Prostate gland (tissue), 2 donors: ENCODE results near the gene ELOVL7. TPM values are rescaled to one million over a fixed set of nuclear protein-coding genes. Genes with fewer than 3 reads are reported as not detected.
"Not testable (repeated sequence)": the region's sequence is repeated elsewhere in the genome, so short reads cannot be mapped to it uniquely, and the experiment has no call there.

ENCODE experiments used
- DNase-seq: peaks from one replicate; pipeline ENCODE4 v3.0.0-alpha.2; 2019; ENCODE audit warnings: low spot score
- H3K27ac ChIP-seq, 2 donors: fragments of 200-600 bp; sonication (generic); 2 replicates each; pipeline ENCODE4 v1.5.1; 2017 to 2019
- H3K27me3 ChIP-seq: fragments of 200-600 bp; sonication (generic); replicated peaks from 2 replicates; pipeline ENCODE4 v1.5.1; 2019; ENCODE audit not compliant: insufficient read depth
- H3K36me3 ChIP-seq, 2 donors: fragments of 200-600 bp; sonication (generic); 1 replicate in 1 of 2; 2 replicates in 1 of 2; pipeline versions ENCODE4 v1.5.1 to v1.8.1; 2017 to 2019
- H3K4me1 ChIP-seq: fragments of 200-600 bp; sonication (generic); replicated peaks from 2 replicates; pipeline ENCODE4 v1.5.1; 2019
- H3K4me3 ChIP-seq, 2 donors: fragments of 200-600 bp; sonication (generic); 2 replicates each; pipeline ENCODE4 v1.5.1; 2017 to 2019
- H3K9me3 ChIP-seq: fragments of 200-600 bp; sonication (generic); 2 replicates; pipeline ENCODE4 v1.5.1; 2017
- CTCF ChIP-seq, 4 experiments: fragments of 200-600 bp in 2 of 4; fragments of 450-650 bp in 2 of 4; sonication (generic) in 2 of 4; IDR thresholded peaks; 1 replicate in 3 of 4; 2 replicates in 1 of 4; pipeline ENCODE4 v1.5.1; 2016 to 2019; ENCODE audit warnings: antibody characterized with exemption in 4 of 4, mild to moderate bottlenecking in 2 of 4, moderate library complexity in 2 of 4
- POLR2A ChIP-seq: fragments of 450-650 bp; IDR thresholded peaks from one replicate; pipeline ENCODE4 v1.6.1; 2016; ENCODE audit warnings: antibody characterized with exemption, mild to moderate bottlenecking
- POLR2AphosphoS5 ChIP-seq: sonication (generic); formaldehyde crosslinking; IDR thresholded peaks from one replicate; pipeline ENCODE4 v1.6.1; 2017; ENCODE audit warnings: antibody characterized with exemption
- WGBS: methylation state at CpG from one replicate; pipeline ENCODE4 v1.1.5; 2018; 5-methylcytosine and 5-hydroxymethylcytosine counted together
- intact Hi-C: fragments of 100-400 bp; cut with DNase I; formaldehyde crosslinking; loops from one replicate; pipeline ENCODE4 v1.14.2; 2022
- total RNA-seq, 2 donors: library from RNA; depleted of rRNA; stranded (reverse); fragments of >200 nt; gene quantifications; one replicate each; pipeline ENCODE4 v1.1.0, GENCODE V29; 2016

Gene ELOVL7
- total RNA-seq, 2 donors from 2014 or later, result 15.7 to 23.8 TPM

GRCh38 chr5:60738933-60739332 is 105.1 kb downstream of the ELOVL7 start:
- intact Hi-C loops, result no loop called here
- no peak for DNase-seq
- H3K27me3 ChIP-seq, result no peaks in the 10 kb centered on the region
- no peaks in the 10 kb centered on the region for H3K9me3 ChIP-seq
- H3K36me3 ChIP-seq, result no peaks in the 10 kb centered on the region
- H3K27ac ChIP-seq, result no peak overlapping the region
- H3K4me3 ChIP-seq, result no peak overlapping the region
- 71% methylated on average over 3 of the region's 3 CpGs for WGBS
- no peaks in the 10 kb centered on the region for H3K4me1 ChIP-seq
- TF ChIP-seq POLR2AphosphoS5 (no peak), CTCF (IDR thresholded peaks at IDR 0.05) (no peak), POLR2A (no peak)

GRCh38 chr5:60738461-60738860 is 105.6 kb downstream of the ELOVL7 start:
- H3K27me3 ChIP-seq, result no peaks in the 10 kb centered on the region
- TF ChIP-seq POLR2A (no peak), CTCF (IDR thresholded peaks at IDR 0.05) (no peak), POLR2AphosphoS5 (no peak)
- no peaks in the 10 kb centered on the region for H3K4me1 ChIP-seq
- H3K9me3 ChIP-seq, result no peaks in the 10 kb centered on the region
- no peaks in the 10 kb centered on the region for H3K36me3 ChIP-seq
- no peak overlapping the region for H3K27ac ChIP-seq
- 90% methylated on average over 4 of the region's 4 CpGs for WGBS
- no peak for DNase-seq
- no peak overlapping the region for H3K4me3 ChIP-seq
- intact Hi-C loops, result no loop called here

- H3K27me3 ChIP-seq, H3K36me3 ChIP-seq, H3K4me1 ChIP-seq, H3K4me3 ChIP-seq, H3K9me3 ChIP-seq, H3K27ac ChIP-seq, DNase-seq, intact Hi-C loops: not testable (repeated sequence)
Measured at GRCh38 chr5:60730858-60731257, 113.2 kb downstream of the ELOVL7 start.

GRCh38 chr5:60727033-60727679 is 116.9 kb downstream of the ELOVL7 start:
- Histone ChIP-seq H3K27ac (no peak overlapping the region), H3K27me3 (no peaks in the 10 kb centered on the region), H3K4me3 (no peak overlapping the region), H3K4me1 (no peaks in the 10 kb centered on the region), H3K9me3 (no peaks in the 10 kb centered on the region), H3K36me3 (no peaks in the 10 kb centered on the region)
- WGBS, result 89% methylated on average over 1 of the region's 1 CpG
- intact Hi-C loops, result no loop called here
- no peak for DNase-seq
- no peak for TF ChIP-seq POLR2A
- no peak for TF ChIP-seq POLR2AphosphoS5
- TF ChIP-seq CTCF (IDR thresholded peaks at IDR 0.05), result no peak

- H3K4me1 ChIP-seq, result no peaks in the 10 kb centered on the region
- no peak overlapping the region for H3K27ac ChIP-seq
- H3K27me3 ChIP-seq, result no peaks in the 10 kb centered on the region
- no peaks in the 10 kb centered on the region for H3K9me3 ChIP-seq
- H3K4me3 ChIP-seq, result no peak overlapping the region
- WGBS, result 67% methylated on average over 2 of the region's 2 CpGs
- DNase-seq, result no peak
- no peak for TF ChIP-seq CTCF (IDR thresholded peaks at IDR 0.05)
- TF ChIP-seq POLR2AphosphoS5, result no peak
- TF ChIP-seq POLR2A, result no peak
- no peaks in the 10 kb centered on the region for H3K36me3 ChIP-seq
- intact Hi-C loops, result no loop called here
Measured at GRCh38 chr5:60724126-60724525, 119.9 kb downstream of the ELOVL7 start.
